ENCODE results near the gene HOTAIR. TPM values are rescaled to one million over a fixed set of nuclear protein-coding genes. Genes with fewer than 3 reads are reported as not detected.

Gene HOTAIR
- total RNA-seq, 2 experiments from 2014 or later = not detected

DNA sequence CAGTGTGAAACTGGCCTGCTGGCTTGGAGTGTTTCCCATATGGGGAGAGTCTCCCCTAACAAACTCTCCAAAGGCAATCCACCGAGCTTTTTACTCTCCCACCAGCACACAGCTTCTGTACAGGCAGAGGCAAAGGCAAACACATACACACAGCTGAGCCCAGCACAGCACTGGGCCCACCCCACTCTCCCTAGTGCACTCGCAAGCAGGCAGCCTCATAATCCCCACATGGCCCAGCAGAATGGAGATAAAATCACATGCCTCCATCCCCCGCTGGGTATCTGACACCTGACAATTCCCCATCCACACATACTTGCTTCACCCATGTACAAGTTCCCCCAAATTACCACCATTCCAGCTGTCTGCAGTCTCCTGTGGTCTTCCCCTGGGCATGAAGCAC, 16.6 kb downstream of the HOTAIR start:
- Mint-ChIP-seq H3K9me3 (ENCODE audit: insufficient read depth) (no peaks in the 10 kb centered on the region), H3K4me3 (no peak overlapping the region), H3K4me1 (ENCODE audit: low read depth) (peaks cover 14% of the 10 kb centered on the region), H3K36me3 (ENCODE audit: low read depth) (peaks cover 9% of the 10 kb centered on the region), H3K27me3 (ENCODE audit: low read depth) (peaks cover 88% of the 10 kb centered on the region), H3K27ac (no peak overlapping the region)
- ATAC-seq (no peak), DNase-seq (no peak)
- POLR2A ChIA-PET = no interaction called here
- CTCF ChIA-PET = interaction anchor here (1.0 to 1.2 kb wide), 2 partner anchors 13 to 243 kb away, joined by 3 read pairs; no protein-coding TSS in a partner anchor

DNA sequence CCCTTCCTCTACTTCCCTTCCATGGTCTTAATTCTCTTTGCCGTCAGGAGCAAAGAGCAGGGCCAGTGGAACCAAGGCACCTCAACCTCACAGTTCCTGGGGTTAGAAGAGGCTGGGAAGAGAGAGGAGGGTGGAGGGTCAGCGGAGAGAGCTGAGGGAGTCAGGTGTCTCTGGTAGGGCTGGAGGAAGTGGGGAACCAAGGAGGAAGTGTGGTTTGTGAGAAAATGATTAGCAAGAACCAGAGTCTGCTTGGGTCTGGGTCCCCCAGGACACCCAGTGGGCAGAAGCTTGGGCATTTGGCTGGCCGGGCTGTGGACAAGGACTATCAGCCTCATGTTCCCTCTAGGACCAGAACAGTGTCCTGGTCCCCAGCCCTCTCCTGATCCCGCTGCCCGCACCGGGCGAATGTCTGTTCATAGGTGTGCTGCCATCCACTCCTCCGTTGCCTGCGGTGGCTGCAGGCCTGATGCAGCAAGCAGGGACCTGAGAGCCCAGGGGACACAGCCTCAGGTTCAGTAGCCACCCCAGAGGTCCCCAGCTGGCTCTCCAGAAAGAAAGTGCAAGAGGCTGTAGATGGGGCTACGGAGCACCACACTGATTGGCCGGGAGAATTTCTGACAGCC, 17.7 kb downstream of the HOTAIR start:
- DNase-seq = no peak
- H3K9me3 Mint-ChIP-seq (ENCODE audit: insufficient read depth) = no peaks in the 10 kb centered on the region
- H3K36me3 Mint-ChIP-seq (ENCODE audit: low read depth) = peaks cover 9% of the 10 kb centered on the region
- H3K4me1 Mint-ChIP-seq (ENCODE audit: low read depth) = peaks cover 14% of the 10 kb centered on the region
- no peak overlapping the region for H3K4me3 Mint-ChIP-seq
- H3K27ac Mint-ChIP-seq = no peak overlapping the region
- ChIA-PET POLR2A (no interaction called here), CTCF (no interaction called here)
- peaks cover 91% of the 10 kb centered on the region for H3K27me3 Mint-ChIP-seq (ENCODE audit: low read depth)
- ATAC-seq = no peak

DNA sequence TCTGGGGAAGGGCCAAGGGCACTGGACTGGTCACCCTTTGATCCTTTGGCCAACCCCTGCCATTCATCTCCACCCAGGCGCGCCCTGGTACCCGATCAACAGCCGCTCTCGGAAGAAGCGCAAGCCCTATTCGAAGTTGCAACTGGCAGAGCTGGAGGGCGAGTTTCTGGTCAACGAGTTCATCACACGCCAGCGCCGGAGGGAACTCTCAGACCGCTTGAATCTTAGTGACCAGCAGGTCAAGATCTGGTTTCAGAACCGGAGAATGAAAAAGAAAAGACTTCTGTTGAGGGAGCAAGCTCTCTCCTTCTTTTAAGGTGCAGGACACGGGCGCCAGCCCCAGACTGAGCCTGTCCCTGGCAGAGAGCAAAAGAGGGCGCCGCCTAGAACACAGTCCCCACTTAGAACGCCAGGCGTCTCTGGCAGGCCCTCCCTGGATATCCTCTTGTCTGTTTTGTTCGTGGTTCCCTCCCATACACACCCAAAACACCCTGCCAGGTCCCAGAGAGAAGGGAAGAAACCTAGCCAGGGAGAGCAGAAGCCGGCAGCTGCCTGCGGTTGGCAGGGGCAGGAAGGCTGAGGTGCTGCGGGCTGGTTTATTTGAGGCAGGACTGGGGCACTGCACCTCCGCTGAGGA, 18.4 kb downstream of the HOTAIR start:
- H3K4me1 Mint-ChIP-seq (ENCODE audit: low read depth) = peaks cover 14% of the 10 kb centered on the region
- peaks cover 9% of the 10 kb centered on the region for H3K36me3 Mint-ChIP-seq (ENCODE audit: low read depth)
- peaks cover 91% of the 10 kb centered on the region for H3K27me3 Mint-ChIP-seq (ENCODE audit: low read depth)
- ChIA-PET POLR2A (no interaction called here), CTCF (no interaction called here)
- no peaks in the 10 kb centered on the region for H3K9me3 Mint-ChIP-seq (ENCODE audit: insufficient read depth)
- H3K4me3 Mint-ChIP-seq = peak overlapping the region; percentile 29
- peak overlapping the region; percentile 55 for H3K27ac Mint-ChIP-seq
- no peak for DNase-seq
- no peak for ATAC-seq

DNA sequence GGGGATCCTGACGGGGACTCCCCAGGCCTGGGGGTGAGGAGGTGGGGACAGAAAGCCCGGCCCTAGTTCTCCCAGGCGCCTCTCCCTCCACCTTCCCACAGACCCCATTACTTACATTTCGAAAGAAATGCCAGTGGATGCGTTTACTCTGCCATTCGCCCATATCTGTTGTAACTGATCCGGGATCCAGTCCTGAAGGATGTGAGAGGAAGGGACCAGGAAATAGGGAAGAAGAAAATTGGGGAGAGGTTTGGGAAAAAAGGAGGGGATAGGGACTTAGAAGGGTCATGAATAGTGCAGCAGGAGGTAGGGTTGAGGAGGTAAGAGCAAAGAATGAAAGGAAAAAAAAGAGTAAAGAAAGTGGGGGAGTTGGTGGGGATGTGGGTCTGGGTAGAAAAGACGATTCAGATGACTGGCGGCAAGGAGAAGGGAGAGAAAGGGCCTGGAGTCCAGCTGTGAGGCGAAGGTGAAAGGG, 18.9 kb downstream of the HOTAIR start:
- peak overlapping the region; percentile 55 for H3K27ac Mint-ChIP-seq
- H3K36me3 Mint-ChIP-seq (ENCODE audit: low read depth) = peaks cover 9% of the 10 kb centered on the region
- H3K4me1 Mint-ChIP-seq (ENCODE audit: low read depth) = peaks cover 14% of the 10 kb centered on the region
- peaks cover 92% of the 10 kb centered on the region for H3K27me3 Mint-ChIP-seq (ENCODE audit: low read depth)
- ATAC-seq (no peak), DNase-seq (no peak)
- H3K4me3 Mint-ChIP-seq = peak overlapping the region; percentile 29
- no peaks in the 10 kb centered on the region for H3K9me3 Mint-ChIP-seq (ENCODE audit: insufficient read depth)
- POLR2A ChIA-PET = no interaction called here
- CTCF ChIA-PET = no interaction called here

DNA sequence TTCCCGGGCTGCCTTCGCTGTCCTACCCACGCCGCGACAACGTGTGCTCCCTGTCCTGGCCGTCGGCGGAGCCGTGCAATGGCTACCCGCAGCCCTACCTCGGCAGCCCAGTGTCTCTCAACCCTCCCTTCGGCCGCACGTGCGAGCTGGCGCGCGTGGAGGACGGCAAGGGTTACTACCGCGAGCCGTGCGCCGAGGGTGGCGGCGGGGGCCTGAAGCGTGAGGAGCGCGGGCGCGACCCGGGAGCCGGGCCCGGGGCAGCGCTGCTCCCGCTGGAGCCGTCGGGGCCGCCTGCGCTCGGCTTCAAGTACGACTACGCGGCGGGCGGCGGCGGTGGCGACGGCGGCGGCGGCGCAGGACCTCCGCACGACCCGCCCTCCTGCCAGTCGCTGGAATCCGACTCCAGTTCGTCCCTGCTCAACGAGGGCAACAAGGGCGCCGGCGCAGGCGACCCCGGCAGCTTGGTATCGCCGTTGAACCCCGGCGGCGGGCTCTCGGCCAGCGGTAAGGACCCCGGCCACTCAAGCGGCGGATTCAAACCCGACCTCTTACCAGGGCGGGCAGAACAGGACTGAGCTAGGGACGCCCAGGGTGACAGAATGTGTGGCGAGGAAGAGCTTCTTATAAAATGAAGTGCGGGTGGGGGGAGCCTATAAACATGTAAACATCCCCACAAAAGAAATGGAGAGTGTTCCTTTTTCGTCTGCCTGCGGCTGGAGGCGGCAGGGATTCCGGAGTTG, 19.5 kb downstream of the HOTAIR start:
- H3K4me3 Mint-ChIP-seq = no peak overlapping the region
- no peak for DNase-seq
- H3K27ac Mint-ChIP-seq = no peak overlapping the region
- peaks cover 9% of the 10 kb centered on the region for H3K36me3 Mint-ChIP-seq (ENCODE audit: low read depth)
- H3K9me3 Mint-ChIP-seq (ENCODE audit: insufficient read depth) = no peaks in the 10 kb centered on the region
- ChIA-PET CTCF (no interaction called here), POLR2A (no interaction called here)
- H3K27me3 Mint-ChIP-seq (ENCODE audit: low read depth) = peaks cover 92% of the 10 kb centered on the region
- no peak for ATAC-seq
- H3K4me1 Mint-ChIP-seq (ENCODE audit: low read depth) = peaks cover 14% of the 10 kb centered on the region

DNA sequence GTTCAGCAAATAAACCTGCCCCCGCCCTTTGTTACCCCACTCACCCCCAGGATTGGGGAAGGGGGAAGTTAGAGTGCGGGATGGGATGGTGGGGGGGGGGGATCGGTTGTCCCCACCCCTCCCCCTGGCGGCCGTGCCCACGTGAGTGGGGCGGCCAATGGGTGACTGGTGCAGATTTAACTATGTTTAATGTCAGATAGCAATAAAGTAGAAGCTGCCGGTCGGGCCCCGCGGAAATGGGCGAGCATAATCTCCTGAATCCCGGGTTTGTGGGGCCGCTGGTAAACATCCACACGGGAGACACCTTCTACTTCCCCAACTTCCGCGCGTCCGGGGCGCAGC, 20.1 kb downstream of the HOTAIR start, which contains the start of gene HOXC12:
Gene HOXC12, plus strand, starts transcription at position 210 of the 342 bp plus-strand sequence. Its CDS starts 27 bp downstream, at position 237.
- peak within 1 kb of the TSS; percentile 8 for H3K4me3 Mint-ChIP-seq
- POLR2A ChIA-PET = no interaction called here
- peak within 1 kb of the TSS; percentile 34 for H3K27ac Mint-ChIP-seq
- CTCF ChIA-PET = interaction anchor here (0.6 to 1.7 kb wide), 4 partner anchors 31 to 247 kb away, joined by 3 to 5 read pairs (median 4); partner anchors contain the start of gene HOXC10
- H3K9me3 Mint-ChIP-seq (ENCODE audit: insufficient read depth) = no peaks in the 10 kb centered on the region
- peaks cover 9% of the 10 kb centered on the region for H3K36me3 Mint-ChIP-seq (ENCODE audit: low read depth)
- H3K27me3 Mint-ChIP-seq (ENCODE audit: low read depth) = peaks cover 92% of the 10 kb centered on the region
- DNase-seq (no peak), ATAC-seq (no peak)
- peaks cover 14% of the 10 kb centered on the region for H3K4me1 Mint-ChIP-seq (ENCODE audit: low read depth)

DNA sequence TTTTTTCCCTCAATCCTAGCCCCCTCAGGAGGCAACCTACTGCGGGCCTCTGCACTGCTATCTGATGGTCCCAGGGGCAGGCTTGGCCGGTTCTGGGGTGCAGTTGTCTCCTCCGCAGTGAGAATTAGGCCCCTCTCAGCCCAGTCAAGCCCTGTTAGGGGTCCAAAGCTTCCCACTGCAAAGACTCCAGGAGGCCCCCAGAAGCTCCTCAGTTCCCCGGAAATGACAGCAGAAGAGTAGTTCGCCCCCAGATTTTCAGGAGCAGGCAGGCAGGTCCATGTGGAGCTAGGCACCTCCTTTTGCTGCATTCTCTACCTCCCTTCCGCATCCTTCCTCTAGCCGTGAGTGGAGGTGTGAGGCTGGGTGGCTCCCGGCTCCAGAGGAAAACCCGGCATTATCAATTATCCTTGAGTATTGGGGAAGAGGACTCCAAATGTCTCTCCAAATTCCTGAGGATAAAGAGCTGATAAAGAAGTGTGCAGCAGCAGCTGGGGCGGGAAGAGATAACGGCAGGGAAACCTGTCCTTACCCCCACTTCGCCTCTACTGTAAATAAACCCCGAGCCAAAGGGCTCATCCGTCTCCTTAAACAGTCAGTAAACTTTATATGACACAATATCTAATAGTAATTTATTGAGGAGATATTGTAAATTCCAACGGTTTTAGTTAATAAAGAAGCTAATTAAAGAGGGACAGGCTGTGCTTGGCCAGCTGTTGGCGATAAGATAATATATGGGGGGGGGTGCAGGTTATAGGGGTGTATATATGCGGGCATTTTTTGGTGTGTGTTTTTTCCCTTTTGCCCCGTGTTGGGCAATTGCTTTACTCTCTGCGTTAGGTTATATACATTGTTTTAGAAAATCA, 20.7 kb downstream of the HOTAIR start:
- Mint-ChIP-seq H3K36me3 (ENCODE audit: low read depth) (peaks cover 9% of the 10 kb centered on the region), H3K27ac (peak overlapping the region; percentile 34), H3K4me3 (peak overlapping the region; percentile 8), H3K9me3 (ENCODE audit: insufficient read depth) (no peaks in the 10 kb centered on the region), H3K4me1 (ENCODE audit: low read depth) (peaks cover 14% of the 10 kb centered on the region), H3K27me3 (ENCODE audit: low read depth) (peaks cover 92% of the 10 kb centered on the region)
- ATAC-seq (no peak), DNase-seq (no peak)
- ChIA-PET POLR2A (interaction anchor here (0.7 to 1.0 kb wide), 2 partner anchors 14 to 17 kb away, joined by 3 to 6 read pairs; no protein-coding TSS in a partner anchor), CTCF (interaction anchor here (0.6 to 1.7 kb wide), 6 partner anchors 31 to 247 kb away, joined by 3 to 5 read pairs (median 3); partner anchors contain the start of gene HOXC10)

DNA sequence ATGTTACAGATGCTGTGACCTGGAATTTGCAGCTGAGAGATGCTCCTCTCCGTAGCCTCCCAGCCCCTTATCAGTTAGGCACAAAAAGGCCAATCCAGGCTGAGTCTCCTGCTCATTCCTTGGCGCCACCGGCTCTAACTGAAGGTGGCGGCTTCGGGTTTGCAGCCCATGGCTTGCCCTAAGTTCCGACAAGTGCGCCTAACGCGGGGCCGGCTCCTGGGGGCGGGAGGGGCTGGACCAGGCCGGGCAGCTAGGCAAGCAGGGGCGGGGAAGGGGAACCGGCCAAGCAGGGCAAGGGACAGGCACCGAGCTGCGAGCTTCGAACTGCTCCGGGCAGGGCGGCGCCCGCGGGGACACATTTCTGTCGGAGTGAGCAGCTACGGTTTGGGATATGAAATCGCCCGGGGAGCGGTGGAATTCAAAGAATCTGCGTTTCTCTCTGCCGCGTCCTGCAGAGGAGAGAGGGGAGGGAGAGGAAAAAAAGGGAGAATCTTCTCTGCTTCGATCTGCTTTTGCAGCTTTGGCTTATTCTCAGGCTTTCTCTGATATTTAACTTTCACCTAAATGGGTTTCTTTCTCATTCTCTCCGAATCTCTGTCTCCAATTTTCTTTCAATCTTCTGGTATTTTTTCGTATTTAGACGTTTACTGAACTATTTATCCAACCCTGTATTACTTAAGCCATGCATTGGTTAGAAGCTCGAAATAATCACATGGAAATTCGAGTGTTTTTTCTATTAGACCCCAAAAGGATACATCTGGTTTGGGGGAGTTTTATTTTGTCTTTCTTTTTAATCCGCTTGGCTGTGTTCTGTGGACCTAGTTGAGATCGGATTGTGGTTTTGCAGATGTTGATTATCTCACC, 21.7 kb downstream of the HOTAIR start:
- DNase-seq (no peak), ATAC-seq (no peak)
- H3K4me1 Mint-ChIP-seq (ENCODE audit: low read depth) = peaks cover 14% of the 10 kb centered on the region
- peaks cover 9% of the 10 kb centered on the region for H3K36me3 Mint-ChIP-seq (ENCODE audit: low read depth)
- H3K9me3 Mint-ChIP-seq (ENCODE audit: insufficient read depth) = no peaks in the 10 kb centered on the region
- POLR2A ChIA-PET = interaction anchor here (0.7 to 1.0 kb wide), 2 partner anchors 13 to 16 kb away, joined by 3 to 6 read pairs; no protein-coding TSS in a partner anchor
- peaks cover 93% of the 10 kb centered on the region for H3K27me3 Mint-ChIP-seq (ENCODE audit: low read depth)
- peak overlapping the region; percentile 31 for H3K4me3 Mint-ChIP-seq
- CTCF ChIA-PET = interaction anchor here (1.0 to 1.7 kb wide), 4 partner anchors 53 to 263 kb away, joined by 3 to 5 read pairs (median 3); no protein-coding TSS in a partner anchor
- peak overlapping the region; percentile 20 for H3K27ac Mint-ChIP-seq

DNA sequence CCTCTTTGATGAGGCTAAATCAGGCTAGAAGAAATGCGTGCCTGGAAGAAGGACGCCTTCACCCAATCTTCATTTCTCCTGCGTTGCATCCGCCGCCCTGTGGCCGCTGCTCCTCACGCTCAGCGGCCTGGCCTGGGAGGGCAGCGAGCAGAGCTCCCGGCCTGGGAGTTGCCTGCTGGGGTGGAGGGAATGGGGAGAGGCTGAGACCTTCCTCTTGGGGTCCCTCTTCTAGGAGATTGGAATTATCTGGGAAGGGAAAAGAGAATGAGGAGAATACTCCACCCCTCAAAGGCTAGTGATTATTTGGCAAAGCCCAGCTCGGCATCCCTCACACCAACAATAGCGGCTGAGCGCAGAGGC, 22.4 kb downstream of the HOTAIR start:
- peak overlapping the region; percentile 20 for H3K27ac Mint-ChIP-seq
- H3K36me3 Mint-ChIP-seq (ENCODE audit: low read depth) = peaks cover 9% of the 10 kb centered on the region
- ATAC-seq = no peak
- H3K9me3 Mint-ChIP-seq (ENCODE audit: insufficient read depth) = no peaks in the 10 kb centered on the region
- peak overlapping the region; percentile 31 for H3K4me3 Mint-ChIP-seq
- no peak for DNase-seq
- ChIA-PET CTCF (interaction anchor here (1.3 kb wide), 1 partner anchor 80 kb away, joined by 5 read pairs; the partner anchor contains the start of gene HOXC5), POLR2A (interaction anchor here (1.0 kb wide), 1 partner anchor 20 kb away, joined by 5 read pairs; no protein-coding TSS in a partner anchor)
- peaks cover 92% of the 10 kb centered on the region for H3K27me3 Mint-ChIP-seq (ENCODE audit: low read depth)
- peaks cover 14% of the 10 kb centered on the region for H3K4me1 Mint-ChIP-seq (ENCODE audit: low read depth)

DNA sequence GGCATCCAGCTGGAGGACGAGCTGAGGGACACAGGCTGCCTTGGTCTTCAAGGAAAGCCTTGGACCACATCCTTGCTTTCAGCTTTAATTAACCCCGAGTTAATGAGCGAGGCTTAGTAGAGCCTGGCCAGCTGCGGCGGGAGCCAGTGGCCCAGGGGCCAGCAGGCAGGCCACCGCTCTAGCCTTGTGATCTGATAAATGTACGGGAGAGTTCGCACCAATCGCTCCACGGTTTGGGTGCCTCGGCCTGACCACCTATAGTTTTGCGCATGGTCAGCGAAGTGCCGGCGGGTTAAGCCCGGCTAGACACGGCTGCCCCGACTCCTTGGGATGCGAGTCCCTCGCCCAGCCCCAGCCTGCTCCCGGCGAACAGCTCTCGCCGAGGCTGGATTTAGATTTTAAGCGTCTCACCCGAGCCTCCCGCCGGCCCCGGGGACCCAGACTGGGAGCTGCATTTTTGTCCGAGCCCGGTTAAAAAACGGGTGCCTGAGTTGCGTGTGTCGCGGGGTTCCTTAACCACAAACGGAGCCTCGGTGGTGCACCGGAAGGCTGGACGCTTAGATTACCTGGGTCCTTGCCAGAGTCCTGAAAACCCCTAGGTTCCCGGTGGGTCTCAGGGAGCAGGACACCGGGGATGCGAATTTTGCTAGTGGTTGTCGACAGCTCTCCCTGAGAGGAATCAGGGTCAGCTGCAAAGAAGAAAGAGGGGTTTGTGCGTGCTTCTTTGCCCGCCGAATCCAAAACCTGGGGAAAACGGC, 23.0 kb downstream of the HOTAIR start:
- Mint-ChIP-seq H3K4me1 (ENCODE audit: low read depth) (peaks cover 9% of the 10 kb centered on the region), H3K36me3 (ENCODE audit: low read depth) (peaks cover 9% of the 10 kb centered on the region), H3K27me3 (ENCODE audit: low read depth) (peaks cover 91% of the 10 kb centered on the region), H3K27ac (peak overlapping the region; percentile 35), H3K4me3 (peak overlapping the region; percentile 31), H3K9me3 (ENCODE audit: insufficient read depth) (no peaks in the 10 kb centered on the region)
- CTCF ChIA-PET = interaction anchor here (1.3 kb wide), 1 partner anchor 80 kb away, joined by 5 read pairs; the partner anchor contains the start of gene HOXC5
- ATAC-seq = no peak
- no peak for DNase-seq
- POLR2A ChIA-PET = interaction anchor here (1.0 kb wide), 1 partner anchor 20 kb away, joined by 5 read pairs; no protein-coding TSS in a partner anchor
